Suprapubic skin (tissue), 4 donors: ENCODE results near the gene RAB39A. TPM values are rescaled to one million over a fixed set of nuclear protein-coding genes. Genes with fewer than 3 reads are reported as not detected.
"Not testable (repeated sequence)": the region's sequence is repeated elsewhere in the genome, so short reads cannot be mapped to it uniquely, and the experiment has no call there.

Experiments
- DNase-seq, 2 donors: peaks; one replicate each; pipeline ENCODE4 v3.0.0-alpha.2; 2019; ENCODE audit warnings: low spot score in 2 of 2
- H3K27ac ChIP-seq: fragments of 200-600 bp; sonication (generic); one replicate; pipeline ENCODE4 v1.5.1; 2019
- H3K27me3 ChIP-seq: fragments of 200-600 bp; sonication (generic); one replicate; pipeline ENCODE4 v1.5.1; 2019
- H3K36me3 ChIP-seq: fragments of 200-600 bp; sonication (generic); one replicate; pipeline ENCODE4 v1.5.1; 2019
- H3K4me1 ChIP-seq: fragments of 200-600 bp; sonication (generic); one replicate; pipeline ENCODE4 v1.5.1; 2019
- H3K4me3 ChIP-seq: fragments of 200-600 bp; sonication (generic); one replicate; pipeline ENCODE4 v1.5.1; 2019; ENCODE audit warnings: mild to moderate bottlenecking
- H3K9me3 ChIP-seq: fragments of 200-600 bp; sonication (generic); one replicate; pipeline ENCODE4 v1.5.1; 2019
- CTCF ChIP-seq, 2 donors: fragments of 200-600 bp in 1 of 2; fragments of 450-650 bp in 1 of 2; sonication (generic) in 1 of 2; IDR thresholded peaks; one replicate each; pipeline ENCODE4 v1.5.1; 2016 to 2019; ENCODE audit warnings: antibody characterized with exemption in 2 of 2, mild to moderate bottlenecking in 1 of 2, moderate library complexity in 1 of 2
- EP300 ChIP-seq: sonication (generic); formaldehyde crosslinking; IDR thresholded peaks from one replicate; pipeline ENCODE4 v1.6.1; 2017; ENCODE audit warnings: antibody characterized with exemption
- POLR2A ChIP-seq, 2 donors: fragments of 450-650 bp; IDR thresholded peaks; one replicate each; pipeline ENCODE4 v1.6.1; 2017; ENCODE audit warnings: antibody characterized with exemption in 2 of 2, mild to moderate bottlenecking in 2 of 2, moderate library complexity in 2 of 2
- POLR2AphosphoS5 ChIP-seq, 3 donors: sonication (generic); formaldehyde crosslinking; IDR thresholded peaks; one replicate each; pipeline ENCODE4 v1.6.1; 2017; ENCODE audit warnings: antibody characterized with exemption in 3 of 3
- WGBS: methylation state at CpG from one replicate; pipeline ENCODE4 v1.1.5; 2018; 5-methylcytosine and 5-hydroxymethylcytosine counted together
- total RNA-seq, 4 donors: library from RNA; depleted of rRNA; stranded (reverse); fragments of >200 nt; gene quantifications; one replicate each; pipeline ENCODE4 v1.1.0, GENCODE V29; 2016

RAB39A gene
- under 1 TPM in 1 of 4 donors, not detected in 3; 0.34 TPM for total RNA-seq

GRCh38 chr11:107928046-107928766, at the start of gene RAB39A:
RAB39A (plus strand) TSS chr11:107928448; CDS start chr11:107928569, 121 bp downstream.
- 10% methylated on average over 5 of the region's 61 CpGs for WGBS
- no peaks in the 10 kb centered on the region for H3K36me3 ChIP-seq
- no peaks in the 10 kb centered on the region for H3K9me3 ChIP-seq
- peak; percentile 82 to 86 for DNase-seq
- H3K4me1 ChIP-seq, result peaks cover 14% of the 10 kb centered on the region
- no peak for TF ChIP-seq EP300
- TF ChIP-seq CTCF (IDR thresholded peaks at IDR 0.05), result no peak
- TF ChIP-seq POLR2A (IDR thresholded peaks at IDR 0.05), result peak in 1 of 2 donors; percentile 27
- no peak for TF ChIP-seq POLR2AphosphoS5 (IDR thresholded peaks at IDR 0.05)
- H3K27ac ChIP-seq, result no peak within 1 kb of the TSS
- H3K4me3 ChIP-seq, result peak within 1 kb of the TSS; percentile 55
- peaks cover 25% of the 10 kb centered on the region for H3K27me3 ChIP-seq

GRCh38 chr11:107881471-107881870, 46.8 kb upstream of the RAB39A start:
- DNase-seq, result peak in 1 of 2 donors; percentile 55
- H3K4me1 ChIP-seq, H3K4me3 ChIP-seq, H3K9me3 ChIP-seq, H3K27me3 ChIP-seq, H3K36me3 ChIP-seq, H3K27ac ChIP-seq: not testable (repeated sequence)
- 93% methylated on average over 9 of the region's 9 CpGs for WGBS

- peak in 1 of 2 donors; percentile 21 for DNase-seq
- no peaks in the 10 kb centered on the region for H3K36me3 ChIP-seq
- no peaks in the 10 kb centered on the region for H3K9me3 ChIP-seq
- H3K4me1 ChIP-seq, result no peaks in the 10 kb centered on the region
- no peak overlapping the region for H3K4me3 ChIP-seq
- TF ChIP-seq EP300 (no peak), POLR2A (IDR thresholded peaks at IDR 0.05) (no peak), CTCF (IDR thresholded peaks at IDR 0.05) (no peak), POLR2AphosphoS5 (IDR thresholded peaks at IDR 0.05) (no peak)
- H3K27ac ChIP-seq, result no peak overlapping the region
- no peaks in the 10 kb centered on the region for H3K27me3 ChIP-seq
- WGBS, result 95% methylated on average over 3 of the region's 3 CpGs
Measured at GRCh38 chr11:107882095-107882820, 46.0 kb upstream of the RAB39A start.

GRCh38 chr11:107898270-107898669, 30.0 kb upstream of the RAB39A start:
- Histone ChIP-seq H3K9me3 (no peaks in the 10 kb centered on the region), H3K4me3 (no peak overlapping the region)
- TF ChIP-seq CTCF (IDR thresholded peaks at IDR 0.05) (peak; percentile 46 to 66), EP300 (no peak)

GRCh38 chr11:107908211-107908610, 20.0 kb upstream of the RAB39A start:
- TF ChIP-seq POLR2AphosphoS5 (IDR thresholded peaks at IDR 0.05) (no peak), CTCF (IDR thresholded peaks at IDR 0.05) (no peak), EP300 (no peak), POLR2A (IDR thresholded peaks at IDR 0.05) (no peak)
- 94% methylated on average over 23 of the region's 23 CpGs for WGBS
- Histone ChIP-seq H3K9me3 (no peaks in the 10 kb centered on the region), H3K4me1 (no peaks in the 10 kb centered on the region), H3K27me3 (no peaks in the 10 kb centered on the region), H3K36me3 (no peaks in the 10 kb centered on the region), H3K27ac (no peak overlapping the region), H3K4me3 (no peak overlapping the region)
- no peak for DNase-seq

More at GRCh38 chr11:107898270-107898669, 30.0 kb upstream of the RAB39A start:
- H3K27me3 ChIP-seq, result no peaks in the 10 kb centered on the region
- no peaks in the 10 kb centered on the region for H3K4me1 ChIP-seq
- no peak for DNase-seq
- WGBS, result 47% methylated on average over 1 of the region's 1 CpG
- no peak overlapping the region for H3K27ac ChIP-seq
- H3K36me3 ChIP-seq, result no peaks in the 10 kb centered on the region

- H3K4me3 ChIP-seq, H3K27ac ChIP-seq, H3K27me3 ChIP-seq, H3K9me3 ChIP-seq, H3K4me1 ChIP-seq, H3K36me3 ChIP-seq, DNase-seq: not testable (repeated sequence)
- no CpG with 5 or more reads among the region's 38 CpGs for WGBS
Measured at GRCh38 chr11:107912415-107912814, 15.8 kb upstream of the RAB39A start.
